ENCODE measurements around the gene TMSB4X.

GRCh38 chrX:12991575-12991974 lies 16.7 kb downstream of the TMSB4X start:
- TF ChIP-seq, protein P1, sequence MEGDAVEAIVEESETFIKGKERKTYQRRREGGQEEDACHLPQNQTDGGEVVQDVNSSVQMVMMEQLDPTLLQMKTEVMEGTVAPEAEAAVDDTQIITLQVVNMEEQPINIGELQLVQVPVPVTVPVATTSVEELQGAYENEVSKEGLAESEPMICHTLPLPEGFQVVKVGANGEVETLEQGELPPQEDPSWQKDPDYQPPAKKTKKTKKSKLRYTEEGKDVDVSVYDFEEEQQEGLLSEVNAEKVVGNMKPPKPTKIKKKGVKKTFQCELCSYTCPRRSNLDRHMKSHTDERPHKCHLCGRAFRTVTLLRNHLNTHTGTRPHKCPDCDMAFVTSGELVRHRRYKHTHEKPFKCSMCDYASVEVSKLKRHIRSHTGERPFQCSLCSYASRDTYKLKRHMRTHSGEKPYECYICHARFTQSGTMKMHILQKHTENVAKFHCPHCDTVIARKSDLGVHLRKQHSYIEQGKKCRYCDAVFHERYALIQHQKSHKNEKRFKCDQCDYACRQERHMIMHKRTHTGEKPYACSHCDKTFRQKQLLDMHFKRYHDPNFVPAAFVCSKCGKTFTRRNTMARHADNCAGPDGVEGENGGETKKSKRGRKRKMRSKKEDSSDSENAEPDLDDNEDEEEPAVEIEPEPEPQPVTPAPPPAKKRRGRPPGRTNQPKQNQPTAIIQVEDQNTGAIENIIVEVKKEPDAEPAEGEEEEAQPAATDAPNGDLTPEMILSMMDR (IDR thresholded peaks at IDR 0.05; ENCODE audit: control extremely low read depth in 1 of 3, insufficient read depth in 1 of 3, low read depth in 1 of 3, low read length in 3 of 3), result no peak
- no peak for TF ChIP-seq TAF1 (IDR thresholded peaks at IDR 0.05; ENCODE audit: low read depth, low read length)
- no peak for TF ChIP-seq POLR2AphosphoS5 (IDR thresholded peaks at IDR 0.05; ENCODE audit: low read depth, low read length)
- no peak for TF ChIP-seq RNF2 (IDR thresholded peaks at IDR 0.05; ENCODE audit: borderline replicate concordance, low read depth, low read length, missing control alignments, poor library complexity, severe bottlenecking)
- TF ChIP-seq FOSL1 (IDR thresholded peaks at IDR 0.05; ENCODE audit: insufficient read depth, low read depth, low read length), result no peak

Data from H1 (cell line).